Activated CD4-positive, CD25-positive, alpha-beta regulatory T cell treated with anti-CD3 and anti-CD28 coated beads, Interleukin-2, amount 50 U/mL, for 24 hours (primary cell): Measurements from ENCODE around the gene ADAMTS12.
"Not testable (repeated sequence)": the region's sequence is repeated elsewhere in the genome, so short reads cannot be mapped to it uniquely, and the experiment has no call there.

Experiments used
- ATAC-seq, 2 donors: fragments of 150-1000 bp; cut with Tn5 transposase; one replicate each; pipeline ENCODE4 v1.10.0; 2021; ENCODE audit warnings: mild to moderate bottlenecking in 1 of 2, moderate library complexity in 1 of 2

Gene ADAMTS12

DNA sequence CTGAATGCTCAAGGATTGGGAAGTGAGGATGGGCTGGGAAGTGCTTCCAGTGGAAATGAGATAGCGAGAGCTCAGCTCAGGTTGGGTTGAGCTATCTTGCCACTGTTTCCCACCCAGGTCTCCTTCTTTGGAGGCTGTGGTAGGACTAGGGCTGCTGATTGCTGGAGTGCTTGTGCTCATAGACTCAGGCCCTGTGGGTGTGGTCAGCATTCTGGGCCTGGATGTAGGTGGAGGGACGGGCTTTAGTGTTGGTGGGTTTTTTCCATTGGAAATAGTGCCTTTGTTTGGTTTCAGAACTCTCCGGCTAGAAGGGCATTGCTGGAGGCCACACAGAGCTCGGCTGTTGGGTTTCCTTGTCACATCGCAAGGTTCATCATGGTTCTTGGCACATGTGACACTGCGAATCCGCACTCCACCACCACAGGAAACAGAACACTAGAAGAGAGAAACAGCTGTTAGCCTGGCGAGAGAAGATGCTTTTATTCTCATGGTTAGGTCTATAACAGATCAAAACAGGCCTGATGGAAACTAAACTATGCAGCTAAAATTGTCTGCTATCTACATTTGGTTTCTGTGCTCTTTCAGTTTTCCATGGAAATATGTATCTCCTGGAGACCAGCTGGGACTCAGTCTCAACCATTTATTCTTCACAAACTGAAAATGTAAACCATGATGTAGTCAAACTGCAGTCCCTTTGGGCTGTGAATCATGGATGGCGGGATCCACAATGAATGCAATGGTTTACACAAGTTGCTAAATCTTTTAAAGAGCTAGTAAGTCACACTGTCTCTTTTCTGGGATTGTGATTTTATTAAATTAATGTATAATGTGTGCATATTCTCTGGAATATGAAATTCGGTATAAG lies 314.8 kb downstream of the ADAMTS12 start:
- no peak for ATAC-seq

DNA sequence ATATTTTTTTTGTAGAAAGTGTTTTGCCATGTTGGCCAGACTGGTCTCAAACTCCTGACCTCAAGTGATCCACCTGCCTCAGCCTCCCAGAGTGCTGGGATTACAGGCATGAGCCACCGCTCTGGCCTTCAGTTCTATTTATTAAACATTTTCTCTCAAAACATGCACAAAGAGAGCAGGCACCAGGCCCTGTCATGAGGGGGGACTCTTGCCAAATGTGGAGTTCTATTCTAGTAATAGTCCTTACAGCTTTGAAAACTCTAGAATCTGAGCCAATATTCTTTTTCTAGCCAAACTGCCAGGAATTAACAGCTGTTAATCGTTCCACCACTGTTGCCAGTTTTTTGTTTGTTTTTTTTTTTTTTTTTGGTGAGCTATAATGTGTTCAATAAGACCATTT lies 326.5 kb downstream of the ADAMTS12 start:
- ATAC-seq = no peak

DNA sequence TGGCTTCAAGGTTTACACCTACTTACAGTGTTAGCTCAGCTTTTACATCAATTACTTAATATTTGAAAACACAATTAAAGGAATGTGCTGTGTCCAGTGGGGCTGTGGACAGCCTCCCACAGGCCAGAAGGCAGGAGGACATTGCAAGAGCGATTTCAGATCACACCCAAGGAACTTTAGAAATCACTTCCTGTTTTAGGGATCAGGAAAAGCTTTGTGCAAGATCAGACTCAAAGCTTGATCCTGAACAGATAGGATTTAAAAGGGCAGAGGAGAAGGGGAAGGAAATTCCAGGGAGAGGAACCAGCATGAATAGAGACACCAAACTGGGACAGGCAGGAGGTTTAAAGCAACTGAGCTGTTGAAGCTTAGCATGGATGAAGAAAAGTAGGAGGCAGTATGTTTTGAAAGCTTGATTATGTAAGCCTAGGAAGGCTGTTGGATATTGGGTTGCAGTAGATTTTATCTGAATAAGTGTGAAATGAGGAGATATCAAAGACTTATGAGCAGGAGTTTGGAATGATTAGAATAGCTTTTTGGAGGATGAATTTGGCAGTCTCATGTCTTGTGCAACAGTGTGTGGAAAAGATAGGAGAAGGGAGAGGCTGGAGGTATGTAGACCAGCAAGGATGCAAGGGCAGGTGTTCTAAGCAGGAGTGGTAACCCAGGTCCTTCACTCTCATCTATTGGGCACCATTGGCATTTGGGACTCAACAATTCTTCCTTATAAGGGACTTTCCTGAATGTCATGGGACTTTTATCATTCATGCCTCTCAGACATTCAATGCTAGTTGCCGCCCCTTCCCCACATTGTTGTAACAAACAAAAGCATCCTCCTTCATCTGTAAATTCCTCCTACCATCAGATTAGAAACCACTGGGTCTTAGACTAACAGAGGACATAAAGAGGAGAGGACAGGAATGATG lies 327.5 kb downstream of the ADAMTS12 start:
- no peak for ATAC-seq

DNA sequence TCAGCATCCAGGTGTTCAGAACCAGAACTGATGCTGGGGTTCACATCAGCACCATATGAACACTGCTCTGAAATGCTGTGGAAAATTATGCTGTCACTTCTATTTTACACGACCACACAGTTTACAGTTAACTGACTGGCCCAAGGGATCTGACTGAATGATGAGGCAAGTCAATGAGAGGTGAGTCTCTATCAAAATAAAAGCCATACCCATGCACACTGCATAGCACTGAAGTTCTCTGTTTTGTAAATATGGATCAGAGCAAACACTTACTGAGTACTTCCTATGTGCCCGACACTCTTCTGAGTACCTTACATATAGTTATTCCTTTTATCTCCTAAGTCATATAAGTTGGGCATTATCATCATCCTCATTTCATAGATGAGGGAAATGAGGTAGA lies 328.3 kb downstream of the ADAMTS12 start:
- ATAC-seq = no peak

DNA sequence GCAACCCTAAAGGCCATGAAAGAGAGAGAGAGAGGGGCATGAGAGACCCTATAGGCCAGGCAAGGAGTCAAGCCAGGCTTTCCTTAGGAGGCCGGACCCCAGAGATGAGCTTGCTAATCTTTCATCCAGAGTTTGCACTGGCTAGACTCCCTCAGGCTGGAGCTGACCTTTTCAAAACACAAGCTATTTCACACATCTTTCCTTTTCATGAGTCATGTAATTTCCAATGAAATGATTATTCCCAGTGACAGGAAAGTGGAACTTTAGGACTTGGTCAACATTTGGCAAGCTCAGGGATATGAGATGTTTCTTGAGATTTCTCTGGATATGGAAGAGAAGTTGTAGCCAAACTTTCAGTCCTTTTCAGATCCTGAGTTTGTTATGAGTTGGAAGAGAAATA lies 333.3 kb downstream of the ADAMTS12 start:
- no peak for ATAC-seq

DNA sequence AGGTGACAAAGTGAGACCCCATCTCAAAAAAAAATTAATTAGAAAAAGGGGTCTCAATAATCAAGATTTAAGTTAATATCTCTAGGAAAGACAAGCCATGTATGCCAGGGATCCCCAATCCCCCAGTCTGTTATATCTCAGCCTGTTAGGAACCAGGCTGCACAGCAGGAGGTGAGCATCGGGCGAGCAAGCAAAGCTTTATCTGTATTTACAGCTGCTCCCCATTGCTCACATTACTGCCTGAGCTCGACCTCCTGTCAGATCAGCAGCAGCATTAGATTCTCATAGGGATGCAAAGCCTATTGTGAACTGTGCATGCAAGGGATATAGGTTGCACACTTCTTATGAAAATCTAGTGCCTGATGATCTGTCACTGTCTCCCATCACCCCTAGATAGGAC lies 334.2 kb downstream of the ADAMTS12 start:
- no peak for ATAC-seq

DNA sequence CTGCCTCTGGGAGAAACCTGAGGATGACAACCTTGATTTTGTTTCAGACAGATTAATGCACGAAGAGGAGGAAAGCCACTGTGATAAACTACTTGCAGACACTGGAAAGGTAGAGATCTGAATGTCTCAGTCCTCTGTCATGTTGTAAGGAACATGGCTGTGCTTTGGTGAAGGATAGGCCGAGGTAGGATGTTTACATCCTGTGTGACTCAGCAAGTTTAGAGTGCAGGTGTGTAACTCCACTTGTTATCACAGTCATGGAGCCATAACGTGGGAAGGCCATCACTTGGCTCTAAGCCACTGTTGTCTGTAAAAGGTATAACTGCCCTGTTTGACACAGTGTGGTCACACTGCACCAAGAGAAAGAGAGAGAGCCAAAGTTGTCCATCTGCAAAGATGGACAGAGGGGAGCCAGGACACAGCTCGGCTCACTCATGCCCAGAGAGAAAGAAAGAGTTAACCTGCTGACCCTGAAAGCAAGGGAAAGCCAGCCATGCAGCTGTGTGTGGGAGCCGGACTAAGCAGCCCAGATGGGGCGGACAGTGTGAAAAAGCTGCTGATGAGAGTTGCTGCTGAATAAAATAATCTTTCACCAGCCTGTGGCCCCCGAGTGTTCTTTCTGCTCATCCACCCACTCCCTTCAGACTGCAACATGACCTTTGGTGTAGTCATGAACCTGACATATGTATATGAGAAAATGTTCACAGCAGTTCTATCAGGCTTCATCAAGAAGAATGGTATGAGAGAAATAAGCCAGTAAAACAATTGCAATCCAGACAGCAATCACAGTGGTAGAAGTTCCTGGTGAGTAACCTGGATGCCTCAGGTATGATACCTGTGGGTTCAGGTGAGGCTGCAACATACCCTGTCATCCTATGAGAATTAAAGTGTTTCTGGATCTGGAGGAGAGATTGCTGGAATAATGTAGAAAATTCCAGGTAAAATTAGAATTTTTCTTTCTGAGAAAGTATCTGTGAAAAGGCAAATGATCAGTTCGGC lies 335.2 kb downstream of the ADAMTS12 start:
- ATAC-seq = no peak

DNA sequence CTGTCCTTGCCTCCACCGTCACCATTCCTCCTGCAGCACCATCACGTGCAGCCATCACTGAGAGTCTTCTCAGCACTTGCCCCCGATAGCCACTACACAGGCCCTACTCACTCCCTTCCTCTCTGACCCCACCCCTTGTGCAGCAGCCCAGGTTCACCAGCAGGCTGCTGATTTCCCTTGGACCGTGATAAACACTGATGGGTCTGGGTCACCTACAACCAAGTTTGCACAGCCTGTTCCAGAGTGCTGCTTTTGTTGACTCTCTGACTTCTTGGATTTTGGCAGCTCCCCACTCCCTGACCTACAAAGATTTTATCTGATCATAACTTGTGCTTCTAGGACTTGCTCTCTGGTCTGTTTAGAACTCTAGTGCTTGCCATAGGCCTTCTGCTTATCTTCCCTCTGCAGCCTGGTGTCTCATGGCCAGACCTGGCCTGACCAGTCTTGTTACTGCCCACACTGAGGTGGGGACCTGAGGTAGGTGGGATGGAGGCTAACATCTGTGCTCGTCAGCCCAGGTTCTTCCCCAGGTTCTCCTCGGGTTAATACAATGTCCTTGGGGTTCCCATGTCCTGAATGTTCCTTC lies 341.7 kb downstream of the ADAMTS12 start:
- ATAC-seq = no peak

DNA sequence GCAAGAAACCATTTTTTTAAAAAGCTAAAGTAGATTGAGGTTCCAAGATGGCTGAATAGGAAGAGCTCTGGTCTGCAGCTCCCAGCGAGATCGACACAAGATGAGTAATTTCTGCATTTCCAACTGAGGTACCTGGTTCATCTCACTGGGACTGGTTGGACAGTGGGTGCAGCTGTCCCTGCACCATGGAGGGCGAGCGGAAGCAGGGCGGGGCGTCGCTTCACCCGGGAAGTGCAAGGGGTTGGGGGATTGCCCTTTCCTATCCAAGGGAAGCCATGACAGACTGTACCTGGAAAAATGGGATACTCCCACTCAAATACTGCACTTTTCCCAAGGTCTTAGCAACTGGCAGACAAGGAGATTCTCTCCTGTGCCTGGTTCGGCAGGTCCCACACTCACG lies 352.0 kb downstream of the ADAMTS12 start:
- not testable (repeated sequence) for ATAC-seq

DNA sequence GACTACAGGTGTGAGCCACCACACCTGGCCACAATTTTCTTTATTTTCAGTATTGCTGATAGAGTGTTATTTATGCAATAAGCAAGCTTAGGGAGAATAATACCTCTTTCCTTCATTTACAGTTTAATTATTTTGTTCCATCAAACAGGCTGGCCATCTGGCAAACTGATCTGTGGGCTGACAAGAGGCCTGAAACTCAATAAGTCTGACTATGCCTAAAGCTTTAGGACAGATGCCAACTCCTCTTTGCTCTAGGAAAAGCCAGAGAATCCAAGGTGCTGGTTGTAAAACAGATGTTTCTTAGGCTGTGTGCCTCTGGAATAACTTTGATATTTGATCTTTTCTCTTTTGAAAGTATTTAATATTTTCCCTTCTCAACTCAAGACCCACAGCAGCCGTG lies 352.6 kb downstream of the ADAMTS12 start:
- ATAC-seq = no peak

DNA sequence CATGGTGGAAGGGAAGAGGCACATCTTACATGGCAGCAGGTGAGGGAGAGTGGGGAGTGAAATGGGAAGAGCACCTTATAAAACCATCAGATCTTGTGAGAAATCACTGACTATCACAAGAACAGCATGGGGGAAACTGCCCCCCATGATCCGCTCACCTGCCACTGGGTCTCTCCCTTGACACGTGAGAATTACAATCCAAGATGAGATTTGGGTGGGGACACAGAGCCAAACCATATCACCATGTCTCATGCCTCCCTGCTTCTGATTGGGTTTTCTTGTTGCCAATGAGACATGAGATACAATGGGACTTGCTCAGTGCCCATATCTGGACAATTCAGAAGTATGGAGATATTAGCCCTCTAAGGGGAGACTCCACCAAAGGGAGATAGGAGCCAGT lies 353.6 kb downstream of the ADAMTS12 start:
- ATAC-seq = no peak

DNA sequence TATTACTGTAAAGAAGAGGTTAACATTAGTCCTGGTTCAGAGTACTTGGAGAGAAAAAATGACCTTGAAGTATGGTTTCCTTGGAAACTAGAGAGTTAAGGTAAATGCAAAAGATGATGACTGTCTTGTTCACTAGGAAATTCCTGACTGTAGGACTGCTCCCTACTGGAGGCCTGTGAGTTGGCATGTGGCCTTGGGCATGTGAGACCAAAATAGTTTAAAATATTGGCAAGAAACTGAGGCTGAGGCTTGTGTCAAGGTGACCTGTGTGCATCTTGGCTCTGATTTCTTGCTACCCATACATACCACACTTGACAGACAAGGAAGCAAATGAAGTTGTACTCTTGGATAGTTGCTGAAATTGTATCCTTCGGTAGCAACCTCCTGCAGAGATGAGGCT lies 354.6 kb downstream of the ADAMTS12 start:
- no peak for ATAC-seq

DNA sequence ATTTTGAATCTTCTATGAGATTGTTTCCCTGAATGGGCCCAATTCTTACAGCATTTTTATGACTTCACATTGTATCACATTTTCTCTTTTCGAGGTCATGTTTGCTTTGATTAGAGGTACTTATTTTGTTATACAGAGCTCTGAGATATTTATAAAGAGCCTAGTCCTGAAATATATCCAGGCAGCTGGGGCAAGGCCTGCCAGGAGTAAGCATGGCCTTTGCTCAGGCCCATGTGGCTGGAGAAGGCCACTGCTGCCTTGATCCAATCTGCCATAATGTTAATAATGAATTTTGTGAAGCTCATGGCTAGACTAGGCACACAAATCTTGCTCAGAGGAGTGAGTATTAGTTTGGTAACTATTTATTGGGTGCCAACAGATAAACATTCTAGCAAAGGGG lies 355.0 kb downstream of the ADAMTS12 start:
- ATAC-seq = no peak

DNA sequence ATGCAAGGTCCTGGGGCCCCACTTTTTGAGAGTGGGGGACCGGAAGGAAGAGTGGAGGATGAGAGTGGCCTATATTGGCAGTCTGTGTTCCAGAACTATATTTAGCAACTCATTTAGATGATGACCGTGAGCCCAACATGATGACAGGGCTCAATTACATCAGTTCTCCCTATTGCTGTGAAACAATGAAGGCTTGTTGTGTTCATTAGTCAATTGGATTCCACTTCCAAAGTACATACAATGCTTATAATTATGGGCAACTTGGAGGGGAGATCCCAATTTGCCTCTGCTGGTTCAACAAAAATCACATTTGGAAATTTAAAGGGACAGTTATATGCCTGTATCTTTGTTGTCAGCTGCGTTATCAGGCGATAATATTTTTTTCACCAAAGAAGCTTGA lies 360.0 kb downstream of the ADAMTS12 start:
- no peak for ATAC-seq

DNA sequence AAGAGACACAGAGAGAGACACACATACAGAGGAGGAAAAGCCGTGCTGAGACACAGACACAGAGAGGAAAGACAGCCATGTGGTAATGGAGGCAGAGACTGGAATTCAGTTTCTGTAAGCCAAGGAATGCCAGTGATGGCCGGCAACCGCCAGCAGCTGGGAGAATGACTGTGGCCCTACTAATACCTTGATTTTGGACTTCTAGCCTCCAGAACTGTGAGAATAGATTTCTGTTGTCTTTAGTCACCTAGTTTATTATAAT lies 360.8 kb downstream of the ADAMTS12 start:
- ATAC-seq = no peak

DNA sequence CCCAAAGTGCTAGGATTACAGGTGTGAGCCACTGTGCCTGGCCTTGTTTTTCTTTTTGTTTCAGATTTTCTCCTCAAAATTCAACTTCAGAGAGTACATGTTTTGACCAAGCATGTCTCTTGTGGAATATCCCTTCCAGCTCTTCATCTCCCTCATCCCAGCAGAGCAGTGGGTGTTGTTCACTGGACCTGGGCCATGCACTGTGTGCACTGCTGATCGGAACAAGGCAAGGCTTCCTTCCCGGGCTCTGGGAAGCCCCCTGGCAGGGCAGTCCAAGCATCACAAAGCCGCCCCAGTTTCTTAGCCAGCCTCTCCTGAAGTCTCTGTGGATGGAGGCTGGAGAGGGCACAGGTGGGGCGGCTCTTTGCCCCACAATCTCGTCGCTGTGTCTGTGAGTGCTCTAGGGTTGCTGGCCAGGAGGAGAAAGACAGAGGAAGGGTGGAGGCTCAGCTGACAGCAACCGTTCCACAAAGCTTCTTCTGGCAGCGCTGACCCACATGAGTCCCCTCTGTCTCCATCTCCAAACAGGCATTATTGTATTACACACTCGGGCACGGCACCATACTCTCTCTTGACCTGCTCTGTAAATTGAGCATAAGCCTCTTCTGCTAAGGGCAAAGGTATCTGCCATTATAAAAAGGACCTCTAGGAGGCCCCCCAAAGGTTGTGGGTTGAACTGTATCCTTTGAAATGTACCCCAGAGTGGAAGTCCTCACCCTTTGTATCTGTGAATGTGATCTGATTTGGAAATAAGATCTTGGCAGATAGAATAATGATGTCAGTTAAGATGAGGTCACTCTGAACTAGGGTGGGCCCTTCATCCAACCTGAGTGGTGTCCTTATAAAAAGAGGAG lies 361.4 kb downstream of the ADAMTS12 start:
- no peak for ATAC-seq

DNA sequence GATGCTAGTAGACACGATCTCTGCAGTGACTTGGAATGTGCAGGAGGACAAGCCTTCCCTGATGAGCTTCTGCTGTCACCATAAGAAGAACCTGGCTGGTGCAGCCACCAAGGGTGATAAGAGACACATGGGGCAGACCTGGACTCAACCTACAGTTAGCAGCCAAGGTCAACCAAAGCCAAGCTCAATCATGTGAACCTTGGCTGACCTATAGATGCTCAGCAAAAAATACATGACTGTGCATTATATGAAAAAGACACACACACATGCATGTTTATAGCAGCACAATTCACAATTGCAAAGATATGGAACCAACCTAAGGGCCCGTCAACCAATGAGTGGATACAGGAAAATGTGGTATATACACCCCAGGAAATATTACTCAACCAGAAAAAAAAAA lies 364.1 kb downstream of the ADAMTS12 start:
- no peak for ATAC-seq

DNA sequence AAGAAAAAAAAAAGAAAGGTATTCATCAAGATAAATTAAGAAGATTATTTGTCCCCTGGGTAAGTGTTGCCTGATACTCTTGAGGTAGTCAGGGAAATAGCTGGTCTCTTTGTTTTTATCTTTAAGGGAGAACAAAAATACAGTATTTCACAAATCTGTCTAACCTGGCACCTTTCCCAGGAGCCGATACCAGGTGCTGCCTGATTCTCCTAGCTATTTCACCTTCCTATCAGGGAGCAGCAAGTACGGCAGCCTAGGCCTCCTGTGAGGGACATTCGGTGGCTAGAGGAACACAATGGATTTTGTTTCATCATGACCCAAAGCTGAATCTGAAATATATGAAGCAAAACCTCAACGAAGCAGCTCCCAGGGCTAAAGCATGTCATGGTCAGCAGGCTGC lies 365.0 kb downstream of the ADAMTS12 start:
- no peak for ATAC-seq

DNA sequence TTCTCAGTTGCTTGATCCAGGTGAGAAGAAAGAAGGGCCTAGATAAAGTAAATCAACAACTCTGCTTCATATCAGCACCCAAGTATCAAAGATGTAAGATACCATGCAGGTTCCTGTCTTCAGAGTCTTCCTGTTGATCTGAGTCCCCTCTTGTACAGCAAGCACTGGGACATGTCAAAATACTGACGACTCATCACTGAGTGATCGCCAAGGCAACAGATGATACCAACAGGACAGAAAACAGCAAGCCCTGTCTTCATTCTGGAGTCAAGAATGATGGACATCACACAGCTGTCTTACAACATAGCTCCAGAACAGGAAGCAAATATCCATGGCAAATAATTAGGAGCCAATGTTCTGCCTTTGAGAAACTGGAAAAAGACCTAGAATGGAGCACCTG lies 367.3 kb downstream of the ADAMTS12 start:
- no peak for ATAC-seq

DNA sequence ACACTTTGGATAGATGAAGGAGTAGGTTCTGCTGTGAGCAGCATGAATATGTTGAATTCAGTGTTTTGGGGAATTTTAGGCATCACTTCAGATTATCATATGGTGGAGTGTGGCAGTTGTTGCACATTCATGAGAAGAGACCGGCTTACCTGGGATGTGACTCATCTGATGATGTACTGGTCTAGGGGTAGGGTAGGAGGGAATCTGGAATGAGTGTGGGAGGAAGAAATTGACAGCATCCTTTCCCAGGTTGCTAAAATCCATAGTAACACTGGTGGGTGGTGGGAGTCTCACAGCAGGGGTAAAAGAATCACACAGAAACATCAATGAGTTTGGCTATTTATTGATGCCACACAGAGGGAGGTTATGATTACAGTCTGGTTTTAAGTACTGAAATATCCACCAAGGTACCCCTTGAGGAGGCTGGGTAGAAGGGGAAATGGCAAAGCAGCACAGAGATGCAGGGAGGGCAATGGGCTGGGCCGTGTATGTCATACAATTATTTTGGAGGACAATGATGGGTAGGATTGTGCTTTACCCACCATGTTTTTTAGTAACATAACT lies 368.5 kb downstream of the ADAMTS12 start:
- no peak for ATAC-seq

DNA sequence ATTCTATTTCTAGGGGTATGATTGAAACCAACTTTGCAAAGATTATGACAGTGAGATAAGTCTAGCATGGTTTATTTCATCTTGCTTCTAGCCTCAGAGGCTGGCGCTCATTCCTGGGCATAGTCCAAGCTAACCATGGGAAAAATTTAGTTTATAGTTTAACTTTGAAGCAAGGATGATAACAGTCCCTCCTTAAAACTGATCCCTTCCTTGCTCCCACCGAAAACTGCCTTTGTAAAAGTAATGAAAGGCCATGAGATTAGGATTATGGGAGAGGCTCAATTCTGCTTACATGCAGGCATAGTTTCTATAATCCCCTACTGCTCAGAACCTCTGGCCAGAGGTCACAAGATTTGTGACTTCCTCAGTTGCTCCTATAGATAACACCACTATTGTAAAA lies 375.4 kb downstream of the ADAMTS12 start:
- ATAC-seq = no peak
